Neural cell (in vitro differentiated cells): ENCODE results near the gene DNAH17.

Source experiments
- CTCF ChIP-seq: fragments of 450-650 bp; IDR thresholded peaks from 2 replicates; pipeline ENCODE4 v1.5.1; 2014; ENCODE audit warnings: antibody characterized with exemption, mild to moderate bottlenecking, moderate library complexity; ENCODE audit not compliant: poor library complexity, severe bottlenecking
- POLR2AphosphoS5 ChIP-seq: IDR thresholded peaks from 2 replicates; pipeline ENCODE4 v1.6.1; 2012
- SMC3 ChIP-seq: fragments of 450-650 bp; conservative IDR thresholded peaks from 2 replicates; pipeline ENCODE4 v1.6.1; 2014; ENCODE audit warnings: antibody characterized with exemption, mild to moderate bottlenecking, moderate library complexity; ENCODE audit not compliant: poor library complexity
- TAF1 ChIP-seq: IDR thresholded peaks from 2 replicates; pipeline ENCODE4 v1.6.1; 2012; ENCODE audit warnings: low read depth

GRCh38 chr17:78567991-78568390 is 9.2 kb downstream of the DNAH17 start:
- TF ChIP-seq POLR2AphosphoS5, result no peak
- TF ChIP-seq CTCF, result no peak
- TF ChIP-seq TAF1, result no peak
- TF ChIP-seq SMC3, result no peak
